Right lobe of liver (tissue), 4 donors: ENCODE measurements around the gene ASCC3.

Source experiments
- POLR2A ChIP-seq: fragments of 450-650 bp; IDR thresholded peaks from one replicate; pipeline ENCODE4 v1.6.1; 2017; ENCODE audit warnings: antibody characterized with exemption, mild to moderate bottlenecking
- TF ChIP-seq, protein P1 (sequence below), 4 donors: fragments of 200-600 bp in 3 of 4; fragments of 450-650 bp in 1 of 4; IDR thresholded peaks; one replicate each; pipeline versions ENCODE4 v1.5.1 to v1.8.0; 2016 to 2022; ENCODE audit warnings: antibody characterized with exemption in 4 of 4, mild to moderate bottlenecking in 2 of 4
- donor health status: DM: no; HTN: no; CAD: no.
- donor health status: DM: no; HTN: no; CAD: no.
- donor health status: DM: no; HTN: yes; CAD: no.

DNA sequence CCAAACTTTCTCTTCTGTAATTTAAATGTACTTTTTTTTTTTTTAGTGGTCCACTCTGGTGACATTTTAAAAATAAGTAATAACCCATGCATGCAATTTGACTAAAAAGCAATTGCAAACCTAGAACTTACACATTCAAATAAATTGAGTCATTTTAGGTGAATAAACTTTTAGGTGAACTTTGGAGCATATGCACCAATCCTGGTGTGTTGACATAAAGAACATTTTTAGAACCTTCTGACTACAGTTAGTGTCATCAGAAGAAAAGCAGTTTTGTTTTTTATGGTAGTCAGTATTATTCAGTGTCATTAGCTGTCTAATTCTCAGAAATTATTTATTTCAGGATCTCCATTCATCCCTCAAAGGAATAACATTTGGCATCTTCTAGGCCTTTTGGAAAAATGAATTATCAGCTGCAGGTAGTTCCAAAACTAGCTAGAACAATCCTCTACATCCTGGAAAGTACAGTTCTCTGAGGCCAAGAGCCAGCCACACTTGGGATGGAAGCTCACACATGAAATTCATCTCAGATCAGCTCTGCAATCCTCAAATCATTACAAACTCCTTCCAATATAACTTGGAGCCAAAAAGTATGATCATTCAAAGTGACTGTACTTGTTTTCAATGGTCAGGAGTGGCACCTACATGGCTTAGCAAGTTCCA is 378.0 kb downstream of the ASCC3 start:
- TF ChIP-seq, protein P1, sequence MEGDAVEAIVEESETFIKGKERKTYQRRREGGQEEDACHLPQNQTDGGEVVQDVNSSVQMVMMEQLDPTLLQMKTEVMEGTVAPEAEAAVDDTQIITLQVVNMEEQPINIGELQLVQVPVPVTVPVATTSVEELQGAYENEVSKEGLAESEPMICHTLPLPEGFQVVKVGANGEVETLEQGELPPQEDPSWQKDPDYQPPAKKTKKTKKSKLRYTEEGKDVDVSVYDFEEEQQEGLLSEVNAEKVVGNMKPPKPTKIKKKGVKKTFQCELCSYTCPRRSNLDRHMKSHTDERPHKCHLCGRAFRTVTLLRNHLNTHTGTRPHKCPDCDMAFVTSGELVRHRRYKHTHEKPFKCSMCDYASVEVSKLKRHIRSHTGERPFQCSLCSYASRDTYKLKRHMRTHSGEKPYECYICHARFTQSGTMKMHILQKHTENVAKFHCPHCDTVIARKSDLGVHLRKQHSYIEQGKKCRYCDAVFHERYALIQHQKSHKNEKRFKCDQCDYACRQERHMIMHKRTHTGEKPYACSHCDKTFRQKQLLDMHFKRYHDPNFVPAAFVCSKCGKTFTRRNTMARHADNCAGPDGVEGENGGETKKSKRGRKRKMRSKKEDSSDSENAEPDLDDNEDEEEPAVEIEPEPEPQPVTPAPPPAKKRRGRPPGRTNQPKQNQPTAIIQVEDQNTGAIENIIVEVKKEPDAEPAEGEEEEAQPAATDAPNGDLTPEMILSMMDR (IDR thresholded peaks at IDR 0.05), result no peak
- TF ChIP-seq POLR2A, result no peak
